Sigmoid colon (tissue), 7 donors: ENCODE data around the gene CA6. TPM values are rescaled to one million over a fixed set of nuclear protein-coding genes. Genes with fewer than 3 reads are reported as not detected.

Experiments used
- DNase-seq: peaks from one replicate; pipeline ENCODE4 v3.0.0-alpha.2; 2019
- H3K27ac ChIP-seq, 4 donors: fragments of 200-600 bp; sonication (generic); one replicate each; pipeline ENCODE4 v1.5.1; 2016 to 2019; ENCODE audit warnings: mild to moderate bottlenecking in 1 of 4
- H3K27me3 ChIP-seq, 3 donors: fragments of 200-600 bp; sonication (generic); one replicate each; pipeline ENCODE4 v1.5.1; 2019; ENCODE audit warnings: mild to moderate bottlenecking in 1 of 3
- H3K36me3 ChIP-seq, 4 donors: fragments of 200-600 bp; sonication (generic); one replicate each; pipeline ENCODE4 v1.5.1; 2016 to 2019
- H3K4me1 ChIP-seq, 4 donors: fragments of 200-600 bp; sonication (generic); one replicate each; pipeline ENCODE4 v1.5.1; 2017 to 2019
- H3K4me3 ChIP-seq, 4 donors: fragments of 200-600 bp; sonication (generic); one replicate each; pipeline ENCODE4 v1.5.1; 2017 to 2019; ENCODE audit warnings: mild to moderate bottlenecking in 2 of 4, moderate library complexity in 1 of 4
- H3K9me3 ChIP-seq, 4 donors: fragments of 200-600 bp in 3 of 4; sonication (generic) in 3 of 4; one replicate each; pipeline versions ENCODE4 v1.5.1 to v1.6.1; 2013 to 2019
- CTCF ChIP-seq, 4 experiments: fragments of 450-650 bp in 3 of 4; fragments of 200-600 bp in 1 of 4; IDR thresholded peaks; one replicate each; pipeline ENCODE4 v1.5.1; 2016 to 2019; ENCODE audit warnings: antibody characterized with exemption in 4 of 4, mild to moderate bottlenecking in 3 of 4, moderate library complexity in 2 of 4
- EP300 ChIP-seq, 4 donors: sonication (generic); formaldehyde crosslinking; IDR thresholded peaks; one replicate each; pipeline ENCODE4 v1.6.1; 2017; ENCODE audit warnings: antibody characterized with exemption in 4 of 4
- POLR2A ChIP-seq, 2 donors: fragments of 450-650 bp; IDR thresholded peaks; one replicate each; pipeline ENCODE4 v1.6.1; 2016; ENCODE audit warnings: antibody characterized with exemption in 2 of 2, mild to moderate bottlenecking in 2 of 2, moderate library complexity in 2 of 2
- POLR2AphosphoS5 ChIP-seq, 4 donors: sonication (generic); formaldehyde crosslinking; IDR thresholded peaks; one replicate each; pipeline ENCODE4 v1.6.1; 2017; ENCODE audit warnings: antibody characterized with exemption in 4 of 4
- WGBS, 2 donors: extraction: QIAGEN DNeasy Blood & Tissue Kit; methylation state at CpG; one replicate each; pipeline ENCODE4 v1.1.7; 2013; 5-methylcytosine and 5-hydroxymethylcytosine counted together
- intact Hi-C: fragments of 100-400 bp; cut with DNase I; formaldehyde crosslinking; loops from one replicate; pipeline ENCODE4 v1.15.1; 2023
- polyA plus RNA-seq, 3 donors: library from polyadenylated mRNA; stranded (reverse); fragments of 200-250 nt; gene quantifications; one replicate each; pipeline ENCODE4 v1.2.3, GENCODE V29; 2013
- total RNA-seq, 4 donors: library from RNA; depleted of rRNA; stranded (reverse); fragments of >200 nt; gene quantifications; one replicate each; pipeline ENCODE4 v1.1.0, GENCODE V29; 2016
- donor health status: healthy with polysubstance abuse.
- donor health status: Bipolar disorder and iron deficiency.
- donor health status: healthy.

The CA6 gene
- total and polyA plus RNA-seq, 7 donors = 0.60 TPM; not detected in 6

GRCh38 chr1:8939000-8939265 is 6.7 kb upstream of the CA6 start:
- no peak for TF ChIP-seq POLR2A (IDR thresholded peaks at IDR 0.05)
- no peak for TF ChIP-seq EP300 (IDR thresholded peaks at IDR 0.05)
- TF ChIP-seq CTCF (IDR thresholded peaks at IDR 0.05) = no peak
- TF ChIP-seq POLR2AphosphoS5 (IDR thresholded peaks at IDR 0.05) = no peak
- Histone ChIP-seq H3K27ac (peak overlapping the region in 1 of 4 donors; percentile 55), H3K4me3 (no peak overlapping the region), H3K4me1 (peaks cover 0 to 13% (median 5%) of the 10 kb centered on the region in 4 donors), H3K27me3 (no peaks in the 10 kb centered on the region), H3K36me3 (no peaks in the 10 kb centered on the region), H3K9me3 (no peaks in the 10 kb centered on the region)
- DNase-seq = no peak
- 77 to 94% methylated on average over 2 of the region's 2 CpGs for WGBS, 2 donors
- intact Hi-C loops = no loop called here

GRCh38 chr1:8939362-8939995 is 6.2 kb upstream of the CA6 start:
- Histone ChIP-seq H3K36me3 (no peaks in the 10 kb centered on the region), H3K9me3 (no peaks in the 10 kb centered on the region), H3K27ac (peak overlapping the region in 1 of 4 donors; percentile 55), H3K4me1 (peaks cover 0 to 13% (median 5%) of the 10 kb centered on the region in 4 donors), H3K4me3 (no peak overlapping the region), H3K27me3 (no peaks in the 10 kb centered on the region)
- DNase-seq = no peak
- no peak for TF ChIP-seq EP300 (IDR thresholded peaks at IDR 0.05)
- TF ChIP-seq CTCF (IDR thresholded peaks at IDR 0.05) = no peak
- no peak for TF ChIP-seq POLR2A (IDR thresholded peaks at IDR 0.05)
- TF ChIP-seq POLR2AphosphoS5 (IDR thresholded peaks at IDR 0.05) = no peak
- intact Hi-C loops = no loop called here
- 67 to 84% methylated on average over 6 of the region's 6 CpGs for WGBS, 2 donors

- H3K27me3 ChIP-seq = no peaks in the 10 kb centered on the region
- TF ChIP-seq EP300 (IDR thresholded peaks at IDR 0.05) (no peak), CTCF (IDR thresholded peaks at IDR 0.05) (no peak), POLR2AphosphoS5 (IDR thresholded peaks at IDR 0.05) (no peak), POLR2A (IDR thresholded peaks at IDR 0.05) (no peak)
- intact Hi-C loops = no loop called here
- no peak overlapping the region for H3K4me3 ChIP-seq
- DNase-seq = no peak
- H3K27ac ChIP-seq = peak overlapping the region in 2 of 4 donors; percentile 25 to 40
- peaks cover 0 to 13% (median 5%) of the 10 kb centered on the region in 4 donors for H3K4me1 ChIP-seq
- H3K9me3 ChIP-seq = no peaks in the 10 kb centered on the region
- 78 to 85% methylated on average over 6 of the region's 6 CpGs for WGBS, 2 donors
- no peaks in the 10 kb centered on the region for H3K36me3 ChIP-seq
These were observed 3.8 kb upstream of the CA6 start for GRCh38 chr1:8941906-8942305.

- 66 to 83% methylated on average over 16 of the region's 16 CpGs for WGBS, 2 donors
- Histone ChIP-seq H3K9me3 (no peaks in the 10 kb centered on the region), H3K27ac (no peak overlapping the region), H3K4me3 (no peak overlapping the region), H3K27me3 (no peaks in the 10 kb centered on the region), H3K4me1 (peaks cover 0 to 4% (median 0%) of the 10 kb centered on the region in 4 donors), H3K36me3 (no peaks in the 10 kb centered on the region)
- DNase-seq = no peak
- TF ChIP-seq POLR2A (IDR thresholded peaks at IDR 0.05) (no peak), CTCF (IDR thresholded peaks at IDR 0.05) (no peak), POLR2AphosphoS5 (IDR thresholded peaks at IDR 0.05) (no peak), EP300 (IDR thresholded peaks at IDR 0.05) (no peak)
- intact Hi-C loops = no loop called here
These were observed 1.9 kb upstream of the CA6 start for GRCh38 chr1:8943498-8944405.
